ENCODE results near the gene ANKMY1.

The ANKMY1 gene

DNA sequence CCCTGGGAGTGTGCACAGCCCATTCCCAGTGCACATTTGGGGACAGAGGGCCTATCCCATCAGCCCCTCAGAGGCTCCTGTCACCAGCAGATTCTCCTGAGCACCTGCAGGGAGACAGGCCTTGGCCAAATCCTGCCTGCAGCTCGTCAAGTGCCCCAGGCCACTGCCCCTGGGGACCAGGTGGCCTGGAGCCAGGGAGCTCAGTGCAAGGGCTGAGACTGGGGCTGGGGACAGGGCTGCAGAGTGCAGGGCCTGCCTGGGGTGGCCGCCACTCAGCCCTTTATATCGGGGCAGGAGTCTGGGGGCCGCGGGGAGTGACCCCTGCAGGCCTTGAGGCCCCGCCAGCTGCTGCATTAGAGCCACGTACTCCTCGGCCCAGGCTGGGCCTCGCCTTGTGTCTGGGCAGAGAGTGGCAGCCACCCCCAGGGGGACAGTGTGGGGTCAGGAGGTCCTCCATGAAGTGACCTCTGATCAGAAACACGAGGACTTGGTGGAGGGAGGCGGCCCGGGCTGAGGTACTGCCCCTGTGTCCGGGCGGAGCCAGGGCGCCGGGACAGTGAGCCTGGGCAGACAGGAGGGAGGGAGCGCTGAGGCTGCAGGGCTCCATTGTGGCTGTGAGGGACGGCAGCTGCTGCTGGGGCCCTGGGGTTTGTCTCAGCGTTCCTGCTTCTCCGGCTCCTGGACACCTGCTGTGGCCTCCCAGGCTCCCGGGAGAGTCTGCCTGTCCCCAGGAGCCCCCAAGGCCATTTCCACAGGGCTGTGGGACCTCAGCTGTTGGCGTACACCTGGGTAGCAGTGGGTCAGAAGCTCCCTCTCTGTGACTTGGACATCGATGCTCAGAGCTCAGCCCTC, 98.2 kb downstream of the ANKMY1 start:
- no peak for DNase-seq (ENCODE audit: low read depth)
- H3K4me3 ChIP-seq (ENCODE audit: low read depth, low read length) = no peak overlapping the region
- TF ChIP-seq, protein P1, sequence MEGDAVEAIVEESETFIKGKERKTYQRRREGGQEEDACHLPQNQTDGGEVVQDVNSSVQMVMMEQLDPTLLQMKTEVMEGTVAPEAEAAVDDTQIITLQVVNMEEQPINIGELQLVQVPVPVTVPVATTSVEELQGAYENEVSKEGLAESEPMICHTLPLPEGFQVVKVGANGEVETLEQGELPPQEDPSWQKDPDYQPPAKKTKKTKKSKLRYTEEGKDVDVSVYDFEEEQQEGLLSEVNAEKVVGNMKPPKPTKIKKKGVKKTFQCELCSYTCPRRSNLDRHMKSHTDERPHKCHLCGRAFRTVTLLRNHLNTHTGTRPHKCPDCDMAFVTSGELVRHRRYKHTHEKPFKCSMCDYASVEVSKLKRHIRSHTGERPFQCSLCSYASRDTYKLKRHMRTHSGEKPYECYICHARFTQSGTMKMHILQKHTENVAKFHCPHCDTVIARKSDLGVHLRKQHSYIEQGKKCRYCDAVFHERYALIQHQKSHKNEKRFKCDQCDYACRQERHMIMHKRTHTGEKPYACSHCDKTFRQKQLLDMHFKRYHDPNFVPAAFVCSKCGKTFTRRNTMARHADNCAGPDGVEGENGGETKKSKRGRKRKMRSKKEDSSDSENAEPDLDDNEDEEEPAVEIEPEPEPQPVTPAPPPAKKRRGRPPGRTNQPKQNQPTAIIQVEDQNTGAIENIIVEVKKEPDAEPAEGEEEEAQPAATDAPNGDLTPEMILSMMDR (IDR thresholded peaks at IDR 0.05; ENCODE audit: low read depth, low read length, missing control alignments) = no peak

DNA sequence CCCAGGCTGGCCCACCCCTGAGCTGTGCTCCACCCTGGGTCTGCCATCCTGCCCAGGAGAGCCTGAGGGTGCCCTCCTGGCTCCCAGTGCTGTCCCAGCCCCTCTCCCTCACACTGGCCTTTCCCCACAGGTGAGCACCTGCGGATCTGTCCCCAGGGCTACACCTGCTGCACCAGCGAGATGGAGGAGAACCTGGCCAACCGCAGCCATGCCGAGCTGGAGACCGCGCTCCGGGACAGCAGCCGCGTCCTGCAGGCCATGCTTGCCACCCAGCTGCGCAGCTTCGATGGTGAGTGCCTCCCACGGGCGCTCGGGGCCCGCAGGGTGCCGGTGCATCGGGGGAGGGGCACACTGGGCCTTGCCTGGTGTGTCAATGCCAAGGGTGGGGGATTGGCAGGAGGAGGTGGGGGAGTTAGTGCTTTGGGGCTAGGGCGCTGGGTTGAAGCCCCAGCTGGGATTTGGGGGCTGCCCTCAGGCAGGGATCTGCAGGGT, 98.8 kb downstream of the ANKMY1 start:
- TF ChIP-seq, protein P1 (IDR thresholded peaks at IDR 0.05; ENCODE audit: low read depth, low read length, missing control alignments) = no peak
- DNase-seq (ENCODE audit: low read depth) = no peak
- H3K4me3 ChIP-seq (ENCODE audit: low read depth, low read length) = no peak overlapping the region

DNA sequence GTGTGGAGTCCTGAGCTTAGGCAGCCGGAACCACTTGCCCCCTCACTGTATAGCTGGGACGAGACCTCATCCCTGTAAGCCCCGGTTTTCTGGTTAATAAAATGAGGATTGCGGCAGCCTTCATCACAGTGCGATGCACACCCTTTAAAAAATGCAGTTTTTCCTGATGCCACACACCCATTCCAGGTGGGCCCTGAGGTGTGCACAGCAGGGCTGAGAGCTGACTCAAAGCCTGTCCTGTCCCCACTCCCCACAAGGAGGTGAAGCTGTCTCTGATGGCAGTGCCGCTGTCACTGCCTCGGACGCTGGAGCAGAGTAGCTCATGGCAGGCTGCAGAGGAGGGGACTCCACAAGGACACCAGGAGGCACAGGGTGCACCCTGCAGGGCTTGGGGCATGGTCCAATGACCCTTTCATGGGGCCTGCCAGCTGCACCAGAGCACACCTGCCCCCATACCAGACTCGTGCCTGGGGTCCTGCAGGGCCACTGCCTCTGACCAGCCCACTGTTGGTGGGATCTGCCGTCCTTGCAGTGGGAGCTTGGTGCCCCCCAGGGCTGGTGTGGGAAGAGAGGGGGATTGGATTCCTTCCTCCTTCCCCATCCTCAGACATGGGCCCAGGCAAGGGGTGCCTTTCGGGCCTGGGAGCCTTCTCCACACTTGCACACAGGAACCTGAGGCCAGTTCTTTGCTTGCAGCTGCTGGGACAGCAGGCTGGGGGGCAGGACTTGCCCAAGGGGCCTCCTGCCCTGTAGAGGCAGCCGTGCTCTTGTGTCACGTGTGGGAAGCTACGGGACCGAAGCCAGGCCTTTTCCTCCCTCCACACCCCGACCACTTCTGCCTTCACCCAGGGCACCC, 99.5 kb downstream of the ANKMY1 start:
- DNase-seq (ENCODE audit: low read depth) = no peak

DNA sequence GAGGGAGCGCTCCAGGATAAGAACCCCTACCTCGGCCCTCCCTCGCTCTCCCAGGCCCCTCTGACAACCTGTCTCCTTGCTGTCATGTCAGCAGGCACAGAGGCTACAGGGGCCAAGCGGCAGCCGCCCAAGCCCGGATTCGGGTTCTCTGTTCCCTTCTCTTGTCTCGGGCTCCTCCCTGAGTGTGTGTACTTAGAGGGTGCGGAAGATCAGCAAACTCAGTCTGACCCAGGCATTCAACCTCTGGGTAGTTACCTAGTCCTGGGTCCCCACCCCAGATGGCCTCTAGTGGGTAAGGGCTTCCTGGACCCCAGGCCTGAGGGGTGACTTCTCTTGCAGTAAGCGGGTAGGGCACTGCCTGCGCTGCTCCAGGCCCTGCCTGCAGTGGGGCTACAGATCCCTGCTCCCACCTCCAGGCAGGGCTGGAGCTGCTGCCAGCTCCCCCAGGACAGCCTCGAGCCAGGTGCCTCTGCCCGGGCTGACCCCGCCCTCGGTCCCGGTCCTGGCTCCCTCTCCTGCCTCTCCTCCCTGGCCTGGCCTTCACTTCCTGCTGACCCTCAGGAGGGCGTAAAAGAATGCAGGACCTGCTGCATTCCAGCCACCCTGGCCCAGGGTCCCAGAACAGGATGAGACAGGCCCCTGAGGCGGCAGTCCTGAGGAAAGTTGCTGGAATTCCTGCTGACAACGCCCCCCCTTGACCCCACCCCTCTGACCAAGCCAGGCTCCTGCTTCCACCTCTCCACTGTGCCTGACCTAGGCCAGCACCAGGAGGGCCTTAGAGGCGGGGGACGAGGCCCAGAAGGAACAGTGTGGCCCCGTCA, 100.4 kb downstream of the ANKMY1 start:
- H3K4me3 ChIP-seq (ENCODE audit: low read depth, low read length) = no peak overlapping the region
- no peak for DNase-seq (ENCODE audit: low read depth)
- TF ChIP-seq, protein P1 (IDR thresholded peaks at IDR 0.05; ENCODE audit: low read depth, low read length, missing control alignments) = no peak

More for the DNA sequence above, 99.5 kb downstream of the ANKMY1 start:
- no peak overlapping the region for H3K4me3 ChIP-seq (ENCODE audit: low read depth, low read length)
- TF ChIP-seq, protein P1 (IDR thresholded peaks at IDR 0.05; ENCODE audit: low read depth, low read length, missing control alignments) = no peak

DNA sequence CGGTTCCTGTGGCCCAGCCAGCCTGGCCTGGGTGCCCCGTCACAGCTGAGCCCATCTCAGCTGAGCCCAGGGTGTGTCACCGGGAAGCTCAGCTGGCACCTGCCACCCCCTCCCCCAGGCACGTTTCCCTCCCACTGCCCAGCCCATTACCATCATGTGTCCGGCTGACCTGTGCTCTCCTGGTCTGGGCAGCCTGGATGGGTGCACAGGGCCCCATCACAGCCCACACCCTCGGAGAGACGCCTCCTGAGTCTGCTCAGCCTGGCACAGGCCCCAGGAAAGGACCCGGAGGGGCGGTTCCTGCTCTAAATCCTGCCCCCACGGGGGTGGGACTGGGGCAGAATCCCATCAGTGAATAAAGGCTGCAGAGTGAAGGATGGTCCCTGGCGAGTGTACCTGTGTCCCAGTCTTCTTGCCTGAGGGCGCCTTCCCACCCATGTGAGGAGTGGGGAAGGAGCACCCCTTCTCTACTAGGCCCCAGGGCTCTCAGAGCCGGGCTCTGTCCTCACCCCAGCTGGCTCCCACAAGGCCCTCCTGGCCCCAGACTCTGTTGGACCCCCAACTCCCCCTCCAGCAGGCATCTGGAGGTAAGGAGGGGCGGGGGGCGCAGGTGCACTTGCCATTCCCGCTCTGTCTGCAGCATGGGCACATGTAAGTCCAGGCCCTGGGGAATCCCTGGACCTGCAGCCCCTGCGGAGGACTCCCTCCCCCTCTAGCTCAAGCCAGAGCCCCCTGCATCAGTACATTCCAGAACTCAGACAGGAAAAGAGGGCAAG, 101.2 kb downstream of the ANKMY1 start:
- TF ChIP-seq, protein P1 (IDR thresholded peaks at IDR 0.05; ENCODE audit: low read depth, low read length, missing control alignments) = no peak
- no peak overlapping the region for H3K4me3 ChIP-seq (ENCODE audit: low read depth, low read length)
- DNase-seq (ENCODE audit: low read depth) = no peak

Data from GM12864 (cell line).